Measurements from ENCODE around the gene RUFY4.
A peak's percentile ranks its signal among the peaks of the same experiment; 100 is the strongest.

The RUFY4 gene

DNA sequence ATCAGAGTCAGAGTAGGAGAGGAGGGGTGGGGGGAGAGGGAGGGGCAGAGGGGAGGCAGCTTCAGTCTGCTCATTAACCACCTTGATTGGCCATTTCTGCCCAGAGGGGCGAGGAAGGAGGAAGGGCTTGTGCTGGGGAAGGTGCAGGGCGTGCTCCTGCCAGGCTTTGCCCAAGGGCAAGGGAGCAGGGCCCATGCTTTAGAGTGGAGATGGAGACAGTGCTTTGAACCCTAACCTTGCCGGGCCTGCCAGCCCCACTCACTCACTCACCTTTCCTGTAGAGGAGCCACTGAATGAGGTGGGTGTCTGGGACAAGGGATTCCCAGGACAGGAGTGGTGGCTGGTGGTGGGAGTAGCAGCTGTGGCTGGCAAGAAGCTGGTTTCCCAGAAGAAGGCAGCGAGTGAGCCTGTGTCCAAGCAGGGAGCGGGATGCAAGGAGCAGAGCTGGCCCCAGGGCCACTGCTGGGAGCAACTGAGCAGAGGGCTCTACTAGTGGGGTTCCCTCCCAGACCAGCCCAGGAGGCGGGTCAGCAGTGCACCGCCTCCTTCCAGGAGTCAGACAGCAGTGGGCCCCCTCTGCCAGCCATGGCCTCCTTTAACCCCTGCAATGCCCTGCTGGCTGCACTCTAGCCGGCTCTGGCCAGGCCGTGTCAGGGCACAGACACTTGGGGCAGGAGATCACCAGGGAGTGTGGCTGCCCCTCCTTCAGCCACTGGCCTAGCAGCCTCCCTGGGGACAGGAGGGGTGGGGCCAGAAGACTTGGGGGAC is 3.6 kb upstream of the RUFY4 start:
- DNase-seq: no peak

DNA sequence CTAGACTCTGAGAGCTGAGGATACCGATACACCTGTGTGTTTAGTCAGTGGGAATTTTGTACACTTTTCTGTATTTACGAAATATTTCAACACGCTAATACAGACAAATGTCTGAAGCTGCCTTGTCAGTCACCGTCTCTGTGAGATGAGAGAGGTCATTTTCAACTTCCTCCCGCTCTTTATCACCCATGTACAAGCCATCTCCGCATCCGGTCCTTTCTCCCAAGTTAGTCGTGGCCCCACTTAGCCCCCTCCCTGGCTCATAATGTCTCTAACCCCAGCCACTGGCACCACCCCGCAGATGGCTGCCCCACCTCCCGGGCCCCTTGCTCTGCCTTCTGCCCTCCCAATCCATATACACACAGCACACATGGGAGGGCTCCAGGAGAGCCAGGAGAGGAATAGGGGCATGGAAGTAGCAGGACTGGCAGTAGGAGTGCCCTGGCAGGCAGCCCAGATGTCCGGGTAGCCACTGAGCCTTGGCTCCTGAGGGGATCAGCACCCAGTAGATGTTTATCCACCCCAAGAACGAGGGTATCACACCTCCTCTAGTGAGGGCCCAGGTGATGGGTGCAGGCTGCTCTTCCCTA is 2.0 kb upstream of the RUFY4 start:
- no peak for DNase-seq

DNA sequence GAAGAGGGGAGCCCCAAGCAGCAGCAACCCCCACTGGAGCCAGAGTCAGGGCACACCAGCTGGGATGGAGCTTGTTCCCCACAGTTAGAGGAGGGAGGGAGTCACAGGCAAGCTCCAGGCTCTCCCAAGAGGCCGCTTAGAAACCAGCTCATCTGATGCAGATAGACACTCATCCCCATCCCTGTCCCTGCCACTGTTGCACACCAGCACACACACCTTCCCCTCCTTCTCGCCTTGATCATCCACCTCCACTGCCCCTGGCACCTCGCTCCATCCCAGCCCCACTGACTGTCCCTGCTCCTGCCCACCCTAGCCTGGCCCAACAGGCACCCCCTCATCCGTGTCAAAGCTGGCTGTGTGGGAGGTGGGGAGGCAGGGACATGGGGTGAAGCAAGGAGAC is 1.5 kb upstream of the RUFY4 start:
- no peak for DNase-seq

DNA sequence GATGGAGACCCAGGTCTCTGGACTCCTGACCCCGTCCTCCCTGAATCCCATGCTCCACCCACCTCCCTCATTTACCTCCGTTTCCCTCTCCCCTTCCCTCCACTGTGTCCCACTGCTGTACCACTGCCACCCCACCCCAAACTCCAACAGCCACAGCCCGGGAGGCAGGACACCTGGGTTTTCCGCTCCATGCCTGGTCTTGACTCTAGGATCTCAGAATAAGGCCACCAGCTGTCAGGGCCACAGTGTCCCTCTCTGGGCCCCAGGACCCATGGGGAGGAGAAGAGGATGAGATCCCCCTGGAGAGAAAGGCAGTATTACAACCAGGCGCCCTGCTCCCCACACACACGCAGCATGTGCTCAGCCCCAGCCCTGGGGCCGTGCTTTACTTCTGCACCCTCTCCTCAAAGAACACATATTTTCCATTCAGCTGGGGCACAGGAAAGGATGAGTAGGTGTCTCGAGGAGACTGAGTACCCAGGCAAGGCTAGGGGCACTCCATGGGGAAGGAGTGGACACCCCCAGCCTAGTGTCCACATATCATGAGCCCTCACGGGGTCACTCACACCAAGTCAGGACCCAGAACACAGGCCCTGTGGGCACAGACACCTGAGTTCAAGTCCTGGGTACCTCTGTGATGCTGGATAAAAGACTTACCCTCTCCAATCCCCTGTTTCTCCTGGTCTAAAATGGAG is 700 bp downstream of the RUFY4 start:
- no peak for DNase-seq

DNA sequence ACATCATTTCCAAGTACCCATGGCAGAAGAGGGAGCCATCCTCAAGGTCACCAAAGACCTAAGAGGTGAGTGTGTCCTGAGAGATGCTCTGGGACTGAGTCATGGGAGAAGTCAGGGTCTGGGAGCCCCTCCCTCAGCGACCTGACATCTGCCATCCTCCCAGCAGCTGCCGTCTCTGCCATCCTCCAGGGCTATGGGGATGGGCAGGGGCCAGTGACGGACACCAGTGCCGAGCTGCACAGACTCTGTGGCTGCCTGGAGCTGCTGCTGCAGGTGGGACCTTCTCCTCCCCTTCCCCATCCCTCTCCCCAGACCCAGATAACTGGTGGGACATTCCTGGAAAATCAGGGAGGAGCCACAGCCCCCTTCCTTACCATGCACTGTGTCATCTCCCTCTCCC is 1.5 kb downstream of the RUFY4 start:
- no peak for DNase-seq

DNA sequence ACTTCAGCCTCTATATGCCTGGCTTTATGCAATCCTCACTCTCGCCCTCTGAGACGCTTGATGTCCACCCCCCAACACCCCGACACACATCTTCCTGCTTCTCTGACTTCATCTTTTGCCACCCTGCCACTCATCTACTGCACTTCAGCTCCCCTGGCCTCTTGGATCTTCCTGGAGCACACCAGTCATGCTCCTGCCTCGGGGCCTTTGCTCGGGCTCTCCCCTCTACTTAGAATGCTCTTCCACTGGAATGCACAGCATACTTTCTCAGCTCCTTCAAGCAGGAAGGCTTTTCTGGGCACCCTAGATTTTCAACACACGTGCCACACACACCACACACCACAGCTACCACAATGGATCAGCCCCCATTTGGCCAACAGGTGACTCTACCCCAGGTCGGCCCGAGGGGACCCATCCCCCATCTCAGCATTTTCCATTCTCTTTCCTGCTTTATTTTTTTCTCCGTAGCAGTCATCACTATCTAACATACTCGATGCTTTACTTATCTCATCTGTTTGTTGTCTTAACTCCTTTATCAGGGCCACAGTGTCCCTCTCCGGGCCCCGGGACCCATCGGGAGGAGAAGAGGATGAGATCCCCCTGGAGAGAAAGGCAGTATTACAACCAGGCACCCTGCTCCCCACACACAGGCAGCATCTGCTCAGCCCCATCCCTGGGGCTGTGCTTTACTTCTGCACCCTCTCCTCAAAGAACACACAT is 2.3 kb downstream of the RUFY4 start:
- DNase-seq: no peak

DNA sequence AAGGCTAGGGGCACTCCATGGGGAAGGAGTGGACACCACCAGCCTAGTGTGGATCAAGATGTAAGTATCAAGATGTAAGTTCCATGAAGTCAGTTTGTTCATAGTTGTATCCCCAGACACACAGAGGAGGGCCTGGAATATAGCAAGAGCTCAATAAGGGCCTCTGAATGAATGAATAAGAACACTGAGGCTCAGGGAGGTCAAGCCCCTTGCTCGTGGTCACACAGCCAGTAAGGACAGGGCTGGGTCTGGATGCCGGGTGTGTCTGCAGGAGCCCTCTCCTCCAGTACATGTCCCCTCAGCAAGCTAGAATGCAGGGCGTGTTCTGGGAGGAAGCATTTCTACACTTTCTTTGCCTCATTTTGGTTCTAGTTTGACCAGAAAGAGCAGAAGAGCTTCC is 2.9 kb downstream of the RUFY4 start:
- no peak for DNase-seq

DNA sequence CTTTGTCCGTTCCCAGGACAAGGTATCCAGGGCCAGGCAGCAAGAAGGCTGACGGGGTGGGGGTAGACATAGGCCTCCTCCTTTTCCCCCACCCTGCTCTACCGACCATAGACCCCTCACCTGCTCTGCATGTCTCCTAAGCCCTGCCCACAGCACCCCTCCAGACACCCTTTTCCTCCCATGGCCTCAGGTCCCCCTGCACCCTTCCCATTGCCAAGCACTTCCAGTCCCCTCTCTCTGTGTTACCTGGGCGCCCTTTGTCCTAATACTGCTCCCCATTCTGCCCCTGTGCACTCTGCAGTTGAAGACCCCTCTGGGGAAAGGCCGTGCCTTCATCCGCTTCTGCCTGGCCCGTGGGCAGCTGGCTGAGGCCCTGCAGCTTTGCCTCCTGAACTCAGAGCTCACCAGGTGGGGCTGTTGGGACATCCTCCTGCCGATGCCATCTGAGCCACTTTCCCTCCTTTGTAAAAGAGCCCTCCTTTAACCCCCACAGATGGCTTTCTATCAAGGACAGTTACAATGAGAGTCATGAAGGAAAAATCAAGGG is 3.5 kb downstream of the RUFY4 start:
- no peak for DNase-seq

DNA sequence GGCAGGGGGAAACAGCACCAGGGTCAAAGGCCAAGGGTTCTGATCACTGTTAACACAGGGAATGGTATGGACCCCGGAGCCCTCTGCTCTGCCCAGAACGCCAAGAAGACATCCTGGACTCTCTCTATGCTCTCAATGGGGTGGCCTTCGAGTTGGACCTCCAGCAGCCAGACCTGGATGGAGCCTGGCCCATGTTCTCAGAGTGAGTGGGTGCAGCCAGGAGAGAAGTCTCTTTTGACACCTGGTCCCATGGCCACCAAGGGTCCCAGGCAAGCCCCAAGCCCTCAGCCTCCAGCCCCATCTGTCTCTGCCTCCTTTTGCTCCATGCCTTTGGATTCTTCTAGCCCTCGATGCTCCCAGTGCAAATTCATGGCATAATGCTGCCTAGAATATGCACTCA is 4.1 kb downstream of the RUFY4 start:
- no peak for DNase-seq

DNA sequence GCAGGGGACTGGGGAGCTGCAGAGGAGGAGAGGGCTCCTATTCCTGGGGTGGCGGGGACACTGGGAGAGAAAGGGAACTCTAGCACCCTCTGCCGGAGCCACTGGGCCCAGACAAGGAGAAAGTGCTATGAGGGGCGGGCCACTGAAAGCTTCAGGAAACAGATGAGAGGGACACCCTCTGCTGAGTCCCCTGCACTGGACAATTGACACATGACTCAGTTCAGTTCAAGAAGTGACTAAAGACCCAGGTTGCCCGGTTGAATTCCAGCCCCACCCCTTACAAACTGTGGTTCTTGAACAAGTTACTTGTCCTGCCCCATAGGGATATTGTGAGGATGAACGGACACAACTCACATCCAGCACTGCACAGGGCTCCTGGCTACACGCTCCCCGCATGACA is 5.0 kb downstream of the RUFY4 start:
- peak; percentile 20 for DNase-seq

DNA sequence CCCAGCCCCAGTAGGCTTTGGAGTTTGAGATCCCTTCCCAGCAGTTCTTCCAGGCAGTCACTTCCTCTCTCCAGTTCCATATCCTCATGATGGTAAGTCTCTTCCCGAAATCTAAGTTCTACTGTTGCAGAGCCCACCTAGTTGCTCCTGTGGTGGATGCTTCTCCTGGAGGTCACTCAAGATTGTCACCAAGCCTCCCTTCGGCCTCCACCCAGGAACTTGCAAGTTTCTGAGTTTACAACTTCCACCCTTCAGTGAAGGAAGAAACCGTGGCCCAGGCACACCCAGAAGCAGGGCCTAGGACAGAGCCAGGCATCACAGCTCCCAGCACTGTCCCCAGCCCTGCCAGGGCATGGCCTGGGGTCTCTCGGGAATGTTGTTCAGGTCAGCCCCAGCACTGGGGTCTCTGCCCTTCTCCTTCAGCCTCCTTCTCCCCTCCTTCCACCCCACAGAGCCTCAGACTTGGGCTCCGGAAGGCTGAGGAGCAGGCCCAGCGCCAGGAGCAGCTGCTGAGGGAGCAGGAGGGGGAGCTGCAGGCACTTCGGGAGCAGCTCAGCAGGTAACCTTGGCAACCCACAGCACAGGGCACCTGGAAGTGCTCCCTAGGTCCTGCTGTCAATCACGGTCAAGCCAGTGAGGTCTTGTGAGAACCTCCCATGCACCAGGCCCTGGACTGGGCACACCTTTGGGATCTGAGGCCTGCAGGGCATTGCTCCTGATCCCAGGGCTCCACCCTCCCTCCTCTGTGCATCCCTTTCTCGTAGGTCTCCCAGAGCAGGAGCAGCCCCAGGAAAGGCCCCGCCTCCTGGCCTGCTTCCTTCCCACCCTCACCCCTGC is 7.1 kb downstream of the RUFY4 start:
- DNase-seq: no peak

DNA sequence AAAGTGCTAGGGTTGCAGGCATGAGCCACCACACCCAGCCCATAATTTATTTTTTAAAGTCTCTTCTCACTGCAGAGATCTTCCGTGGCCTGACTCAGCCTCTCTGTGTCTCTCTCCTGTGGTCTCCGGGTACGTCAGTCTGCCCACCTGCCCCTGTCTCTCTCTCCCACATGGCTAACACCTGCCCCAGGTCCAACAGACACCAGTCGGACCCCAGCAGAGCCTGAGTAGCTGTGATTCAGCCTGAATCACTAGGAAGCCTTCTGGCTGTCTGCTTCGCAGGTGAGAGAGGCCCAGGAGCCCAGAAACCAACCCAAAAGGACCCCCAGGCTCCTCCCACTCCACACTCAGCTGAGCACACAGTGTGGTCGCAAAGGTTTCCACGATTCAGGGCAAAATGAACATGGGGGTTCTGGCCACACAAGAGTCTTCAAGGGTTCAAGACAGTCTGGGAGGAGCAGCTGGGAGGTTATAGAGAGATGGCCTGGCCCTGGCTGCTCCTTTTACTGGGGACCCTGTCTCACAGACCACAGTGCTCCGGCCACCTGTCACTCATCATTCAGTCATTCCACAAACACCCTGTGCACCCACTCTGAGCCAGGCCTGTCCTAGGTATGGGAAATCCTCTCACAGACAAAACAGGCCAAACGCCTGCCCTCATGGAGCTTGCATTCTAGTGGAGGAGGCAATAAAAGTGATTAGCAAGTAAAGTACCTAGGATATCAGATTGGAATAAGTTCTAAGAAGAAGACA is 8.6 kb downstream of the RUFY4 start:
- no peak for DNase-seq

DNA sequence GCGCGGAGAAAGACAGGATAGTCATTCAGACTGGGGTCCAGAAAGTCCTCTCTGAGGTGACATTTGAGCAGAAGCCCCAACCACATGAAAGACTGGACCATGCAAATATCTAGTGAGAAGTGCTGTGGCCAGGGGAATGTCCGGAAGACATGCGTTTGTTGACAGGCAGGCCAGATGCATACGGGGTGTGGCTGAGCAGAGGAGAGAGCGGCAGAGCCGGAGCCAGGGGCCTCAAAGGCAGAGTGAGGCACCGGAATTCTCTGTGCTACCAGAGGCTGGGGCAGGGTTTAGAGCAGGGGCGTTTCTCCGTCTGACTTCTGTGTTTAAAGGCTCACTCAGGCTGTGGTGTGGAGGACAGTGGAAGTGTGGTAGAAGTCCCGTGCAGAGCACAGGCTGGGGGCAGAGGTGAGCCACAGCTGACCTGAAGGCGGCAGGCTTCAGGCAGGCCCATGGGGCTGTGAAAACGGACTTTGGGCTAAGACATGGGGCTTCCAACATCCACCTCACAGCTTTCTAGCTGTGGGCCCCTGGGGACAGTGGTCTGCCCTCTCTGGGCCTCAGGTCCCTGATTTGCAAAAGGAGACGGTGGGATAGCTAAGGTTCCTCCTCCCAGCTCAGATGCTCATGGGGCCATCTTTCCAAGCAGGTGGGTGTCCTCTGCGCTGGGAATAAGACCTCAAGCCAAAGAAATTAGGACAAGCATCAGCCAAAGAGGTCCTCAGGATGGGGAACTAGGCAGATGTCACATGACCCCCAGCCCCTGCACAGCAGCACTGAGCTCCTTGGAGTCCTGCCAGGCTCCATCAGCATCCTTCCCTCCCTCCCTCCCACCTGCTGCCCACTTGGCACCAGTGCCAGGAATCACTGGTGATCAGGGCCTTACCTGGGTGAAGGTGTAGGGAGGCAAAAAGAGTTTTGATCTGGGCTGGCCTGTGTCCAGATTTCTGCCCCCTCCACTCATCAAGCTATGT is 11.2 kb downstream of the RUFY4 start:
- no peak for DNase-seq

DNA sequence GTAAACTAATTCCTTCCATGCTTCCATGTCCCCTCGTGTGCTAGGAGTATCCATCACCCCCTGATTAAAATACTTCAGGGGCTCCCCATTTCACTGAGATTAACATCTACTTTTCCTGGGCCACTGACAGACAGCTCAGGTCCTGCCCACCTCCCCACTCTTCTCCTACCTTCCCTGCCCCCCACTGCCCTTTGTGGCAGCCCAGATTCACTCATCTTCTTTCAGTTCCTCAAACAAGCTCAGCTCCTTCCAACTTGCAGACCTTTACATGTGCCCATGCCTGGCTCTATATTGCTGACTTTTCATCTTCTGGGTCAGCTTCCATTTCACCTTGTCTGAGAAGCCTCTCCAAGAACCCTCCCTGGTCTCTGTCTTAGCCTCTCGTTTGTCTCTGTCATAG is 12.0 kb downstream of the RUFY4 start:
- no peak for DNase-seq

DNA sequence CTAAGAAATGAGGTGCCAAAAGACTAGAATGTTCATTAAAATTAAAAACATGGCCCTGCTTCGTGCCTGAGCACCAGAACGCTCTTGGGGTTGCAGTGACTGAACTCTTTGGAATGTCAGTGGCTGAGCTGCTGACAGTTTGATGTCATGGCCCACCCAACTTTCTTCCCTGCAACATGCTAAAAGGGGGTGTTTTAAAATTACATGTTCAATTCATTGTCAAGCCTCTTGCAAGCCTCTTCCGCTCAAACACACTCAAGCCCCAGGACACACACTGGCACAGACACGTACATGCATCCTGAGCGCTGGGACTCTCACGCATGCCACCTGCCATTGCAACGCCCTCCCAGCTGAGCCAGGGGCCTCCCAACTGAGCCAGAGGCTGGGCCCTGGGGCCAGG is 12.6 kb downstream of the RUFY4 start:
- DNase-seq: no peak

DNA sequence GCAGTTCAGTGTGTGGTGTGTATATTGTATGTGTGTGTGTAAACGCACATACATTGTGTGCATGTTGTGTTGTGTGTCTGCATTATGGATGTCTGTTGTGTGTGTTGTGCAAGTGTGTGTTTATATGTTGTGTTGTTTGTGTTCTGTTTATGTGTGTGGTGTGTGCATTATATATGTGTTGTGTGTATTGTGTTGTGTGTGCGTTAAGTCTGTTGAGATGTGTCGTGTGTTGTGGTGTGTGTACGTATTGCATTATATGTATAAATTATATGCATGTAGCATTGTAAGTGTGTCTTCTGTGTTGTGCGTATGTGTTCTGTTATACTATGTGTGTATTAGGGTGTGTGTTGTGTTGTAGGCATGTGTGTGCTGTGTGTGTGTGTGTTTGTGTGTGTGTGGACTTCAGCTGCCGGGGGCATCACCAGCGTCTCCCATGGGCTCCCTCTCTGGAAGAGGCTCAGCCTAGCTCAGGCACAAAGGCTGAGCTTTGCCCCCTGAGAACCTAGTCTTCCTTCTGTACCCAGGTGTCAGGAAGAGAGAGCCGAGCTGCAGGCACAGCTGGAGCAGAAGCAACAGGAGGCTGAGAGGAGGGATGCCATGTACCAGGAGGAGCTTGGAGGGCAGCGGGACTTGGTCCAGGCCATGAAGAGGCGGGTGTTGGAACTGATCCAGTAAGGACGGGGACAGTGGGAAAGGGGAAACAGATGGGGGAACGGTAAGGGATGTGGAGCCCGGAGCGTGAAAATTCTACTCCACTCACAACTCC is 13.7 kb downstream of the RUFY4 start:
- DNase-seq: no peak

DNA sequence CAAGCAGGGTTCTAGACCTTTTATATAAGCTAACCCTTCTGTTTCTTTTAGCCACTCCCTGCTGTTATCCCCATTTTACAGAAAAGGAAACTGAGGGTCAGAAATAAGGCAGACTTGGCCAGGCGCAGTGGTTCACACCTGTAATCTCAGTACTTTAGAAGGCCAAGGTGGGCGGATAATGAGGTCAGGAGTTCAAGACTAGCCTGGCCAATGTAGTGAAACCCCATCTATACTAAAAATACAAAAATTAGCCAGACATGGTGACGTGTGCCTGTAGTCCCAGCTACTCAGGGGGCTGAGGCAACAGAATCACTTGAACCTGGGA is 14.3 kb downstream of the RUFY4 start:
- DNase-seq: no peak

DNA sequence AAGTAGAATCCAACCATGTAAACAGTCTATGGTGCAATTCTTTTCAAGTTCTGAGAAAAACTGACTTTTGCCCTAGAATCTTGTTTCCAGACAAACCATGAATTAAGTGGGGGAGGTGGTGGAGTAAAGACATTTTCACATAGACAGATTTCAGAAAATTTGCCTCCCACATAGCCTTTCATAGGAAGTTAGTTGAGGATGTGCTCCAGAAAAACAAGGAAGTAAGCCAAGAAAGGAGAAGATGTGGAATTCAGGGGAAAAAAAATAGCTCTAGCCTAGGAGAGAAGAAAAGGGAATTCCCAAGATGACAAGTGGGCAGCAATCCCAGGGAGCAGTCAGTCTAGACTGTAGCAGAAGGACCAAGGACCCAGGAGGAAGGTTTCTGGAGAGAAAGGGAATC is 17.4 kb downstream of the RUFY4 start:
- DNase-seq: no peak

DNA sequence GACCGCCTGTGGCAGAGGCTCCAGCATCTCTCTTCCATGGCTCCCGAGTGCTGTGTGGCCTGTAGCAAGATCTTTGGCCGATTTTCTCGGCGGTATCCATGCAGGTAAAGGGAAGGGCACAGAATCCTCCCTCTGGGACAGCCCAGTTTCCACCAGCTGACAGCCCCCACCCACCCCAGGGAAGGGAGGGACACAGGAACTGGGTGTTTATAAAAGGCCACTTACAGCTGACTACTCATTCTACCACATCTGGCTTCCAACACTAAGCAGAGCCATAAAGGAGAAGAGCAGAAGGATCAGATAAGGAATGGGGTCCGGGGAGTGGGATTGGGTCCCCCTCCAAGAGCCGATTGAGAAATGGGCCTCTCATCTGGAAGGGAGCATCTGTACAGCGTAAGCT is 20.2 kb downstream of the RUFY4 start:
- DNase-seq: no peak

DNA sequence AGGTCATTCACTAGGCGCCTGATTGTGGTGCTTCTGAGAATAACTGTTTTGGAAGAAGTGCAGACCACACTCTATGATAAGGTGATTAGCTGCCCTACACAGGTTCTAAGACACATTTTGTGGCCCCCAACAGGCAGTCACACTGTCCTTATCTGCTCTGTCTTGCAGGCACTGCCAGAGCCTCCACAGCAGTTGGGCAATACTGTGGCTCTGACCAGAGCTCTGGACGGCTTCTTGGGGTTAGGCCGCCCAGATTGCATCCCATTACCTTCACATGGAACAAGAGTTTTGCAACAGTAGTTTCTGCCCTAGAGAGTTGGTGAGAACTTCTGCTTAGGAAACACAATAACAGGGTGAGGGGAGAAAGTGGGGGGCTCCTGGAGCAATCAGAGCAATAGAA is 22.7 kb downstream of the RUFY4 start:
- DNase-seq: no peak
